ENCODE results near the gene TNFRSF25. TPM values are rescaled to one million over a fixed set of nuclear protein-coding genes. Genes with fewer than 3 reads are reported as not detected.

The TNFRSF25 gene
- polyA plus RNA-seq, 1 donor from 2014 or later: 52.2 TPM

DNA sequence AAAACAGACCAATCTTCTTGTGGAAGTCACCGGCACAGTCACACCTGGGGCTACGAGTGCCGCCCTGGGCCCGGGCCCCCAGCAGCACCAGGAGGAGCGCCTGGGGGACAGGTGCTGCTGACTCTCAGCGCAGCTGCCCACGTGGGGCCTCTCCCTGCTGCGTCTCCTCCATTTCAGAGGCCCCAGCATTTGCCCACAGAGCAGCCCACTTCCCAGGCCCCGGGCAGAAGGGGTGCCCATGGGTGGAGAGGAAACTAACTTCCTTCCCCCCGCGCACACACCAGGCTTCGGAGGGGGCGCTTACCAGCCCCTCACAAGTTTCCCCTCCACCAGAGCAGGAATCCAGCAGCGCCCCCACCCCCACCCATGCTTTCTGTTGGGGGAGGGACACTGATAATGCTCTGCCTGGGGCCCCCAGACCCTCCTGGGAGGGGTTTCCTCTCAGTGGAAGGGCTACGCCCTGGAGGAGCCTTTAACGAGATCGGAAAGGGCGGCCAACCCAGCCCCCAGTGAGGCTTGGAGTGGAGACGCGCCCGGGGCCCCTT is 440 bp downstream of the TNFRSF25 start:
- Histone ChIP-seq H3K9me2 (ENCODE audit: insufficient read depth, low read length) (no peaks in the 10 kb centered on the region), H3K9ac (ENCODE audit: low read length) (no peak overlapping the region), H3K27ac (ENCODE audit: low read length) (no peak overlapping the region), H3K79me2 (replicated peaks; ENCODE audit: insufficient read depth, low read length) (no peaks in the 10 kb centered on the region), H3K27me3 (ENCODE audit: insufficient read depth, low read depth, low read length) (no peaks in the 10 kb centered on the region), H3F3A (ENCODE audit: insufficient read depth, low read length, poor library complexity, severe bottlenecking) (no peaks in the 10 kb centered on the region), H4K20me1 (ENCODE audit: insufficient read depth) (no peaks in the 10 kb centered on the region), H2AFZ (ENCODE audit: low read depth, low read length) (no peak overlapping the region), H3K4me3 (ENCODE audit: low read length) (no peak overlapping the region), H3K36me3 (ENCODE audit: insufficient read depth, low read length) (no peaks in the 10 kb centered on the region), H3K4me2 (ENCODE audit: low read length) (no peak overlapping the region), H3K9me3 (ENCODE audit: low read length) (no peaks in the 10 kb centered on the region)
- TF ChIP-seq RAD21 (conservative IDR thresholded peaks at IDR 0.05): no peak
- TF ChIP-seq, protein P1, sequence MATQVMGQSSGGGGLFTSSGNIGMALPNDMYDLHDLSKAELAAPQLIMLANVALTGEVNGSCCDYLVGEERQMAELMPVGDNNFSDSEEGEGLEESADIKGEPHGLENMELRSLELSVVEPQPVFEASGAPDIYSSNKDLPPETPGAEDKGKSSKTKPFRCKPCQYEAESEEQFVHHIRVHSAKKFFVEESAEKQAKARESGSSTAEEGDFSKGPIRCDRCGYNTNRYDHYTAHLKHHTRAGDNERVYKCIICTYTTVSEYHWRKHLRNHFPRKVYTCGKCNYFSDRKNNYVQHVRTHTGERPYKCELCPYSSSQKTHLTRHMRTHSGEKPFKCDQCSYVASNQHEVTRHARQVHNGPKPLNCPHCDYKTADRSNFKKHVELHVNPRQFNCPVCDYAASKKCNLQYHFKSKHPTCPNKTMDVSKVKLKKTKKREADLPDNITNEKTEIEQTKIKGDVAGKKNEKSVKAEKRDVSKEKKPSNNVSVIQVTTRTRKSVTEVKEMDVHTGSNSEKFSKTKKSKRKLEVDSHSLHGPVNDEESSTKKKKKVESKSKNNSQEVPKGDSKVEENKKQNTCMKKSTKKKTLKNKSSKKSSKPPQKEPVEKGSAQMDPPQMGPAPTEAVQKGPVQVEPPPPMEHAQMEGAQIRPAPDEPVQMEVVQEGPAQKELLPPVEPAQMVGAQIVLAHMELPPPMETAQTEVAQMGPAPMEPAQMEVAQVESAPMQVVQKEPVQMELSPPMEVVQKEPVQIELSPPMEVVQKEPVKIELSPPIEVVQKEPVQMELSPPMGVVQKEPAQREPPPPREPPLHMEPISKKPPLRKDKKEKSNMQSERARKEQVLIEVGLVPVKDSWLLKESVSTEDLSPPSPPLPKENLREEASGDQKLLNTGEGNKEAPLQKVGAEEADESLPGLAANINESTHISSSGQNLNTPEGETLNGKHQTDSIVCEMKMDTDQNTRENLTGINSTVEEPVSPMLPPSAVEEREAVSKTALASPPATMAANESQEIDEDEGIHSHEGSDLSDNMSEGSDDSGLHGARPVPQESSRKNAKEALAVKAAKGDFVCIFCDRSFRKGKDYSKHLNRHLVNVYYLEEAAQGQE (IDR thresholded peaks at IDR 0.05; ENCODE audit: borderline replicate concordance): no peak
- TF ChIP-seq EP300 (conservative IDR thresholded peaks at IDR 0.05; ENCODE audit: poor library complexity, severe bottlenecking): no peak
- TF ChIP-seq, protein P2, sequence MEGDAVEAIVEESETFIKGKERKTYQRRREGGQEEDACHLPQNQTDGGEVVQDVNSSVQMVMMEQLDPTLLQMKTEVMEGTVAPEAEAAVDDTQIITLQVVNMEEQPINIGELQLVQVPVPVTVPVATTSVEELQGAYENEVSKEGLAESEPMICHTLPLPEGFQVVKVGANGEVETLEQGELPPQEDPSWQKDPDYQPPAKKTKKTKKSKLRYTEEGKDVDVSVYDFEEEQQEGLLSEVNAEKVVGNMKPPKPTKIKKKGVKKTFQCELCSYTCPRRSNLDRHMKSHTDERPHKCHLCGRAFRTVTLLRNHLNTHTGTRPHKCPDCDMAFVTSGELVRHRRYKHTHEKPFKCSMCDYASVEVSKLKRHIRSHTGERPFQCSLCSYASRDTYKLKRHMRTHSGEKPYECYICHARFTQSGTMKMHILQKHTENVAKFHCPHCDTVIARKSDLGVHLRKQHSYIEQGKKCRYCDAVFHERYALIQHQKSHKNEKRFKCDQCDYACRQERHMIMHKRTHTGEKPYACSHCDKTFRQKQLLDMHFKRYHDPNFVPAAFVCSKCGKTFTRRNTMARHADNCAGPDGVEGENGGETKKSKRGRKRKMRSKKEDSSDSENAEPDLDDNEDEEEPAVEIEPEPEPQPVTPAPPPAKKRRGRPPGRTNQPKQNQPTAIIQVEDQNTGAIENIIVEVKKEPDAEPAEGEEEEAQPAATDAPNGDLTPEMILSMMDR (IDR thresholded peaks at IDR 0.05; ENCODE audit: poor library complexity, severe bottlenecking): no peak

GRCh38 chr1:6464915-6465314 is 1.1 kb downstream of the TNFRSF25 start:
- TF ChIP-seq RAD21 (conservative IDR thresholded peaks at IDR 0.05) (no peak), EZH2 (IDR thresholded peaks at IDR 0.05; ENCODE audit: borderline replicate concordance, insufficient read depth, low read length, poor library complexity, severe bottlenecking) (no peak), TAF1 (IDR thresholded peaks at IDR 0.05; ENCODE audit: low read depth) (no peak), MXI1 (conservative IDR thresholded peaks at IDR 0.05; ENCODE audit: poor library complexity, severe bottlenecking) (no peak), SMC3 (conservative IDR thresholded peaks at IDR 0.05; ENCODE audit: poor library complexity) (no peak), EP300 (conservative IDR thresholded peaks at IDR 0.05; ENCODE audit: poor library complexity, severe bottlenecking) (no peak), POLR2AphosphoS5 (IDR thresholded peaks at IDR 0.05) (no peak)
- TF ChIP-seq, protein P2 (IDR thresholded peaks at IDR 0.05; ENCODE audit: poor library complexity, severe bottlenecking): no peak
- TF ChIP-seq, protein P1 (IDR thresholded peaks at IDR 0.05; ENCODE audit: borderline replicate concordance): no peak
- H3K9me3 ChIP-seq (ENCODE audit: low read length): no peaks in the 10 kb centered on the region
- H3F3A ChIP-seq (ENCODE audit: insufficient read depth, low read length, poor library complexity, severe bottlenecking): no peaks in the 10 kb centered on the region
- H3K27ac ChIP-seq (ENCODE audit: low read length): no peak overlapping the region
- no peak overlapping the region for H2AFZ ChIP-seq (ENCODE audit: low read depth, low read length)
- no peaks in the 10 kb centered on the region for H4K20me1 ChIP-seq (ENCODE audit: insufficient read depth)
- H3K36me3 ChIP-seq (ENCODE audit: insufficient read depth, low read length): no peaks in the 10 kb centered on the region
- no peaks in the 10 kb centered on the region for H3K9me2 ChIP-seq (ENCODE audit: insufficient read depth, low read length)
- H3K4me2 ChIP-seq (ENCODE audit: low read length): no peak overlapping the region
- no peak overlapping the region for H3K9ac ChIP-seq (ENCODE audit: low read length)
- no peak overlapping the region for H3K4me3 ChIP-seq (ENCODE audit: low read length)
- H3K27me3 ChIP-seq (ENCODE audit: insufficient read depth, low read depth, low read length): no peaks in the 10 kb centered on the region
- H3K79me2 ChIP-seq (replicated peaks; ENCODE audit: insufficient read depth, low read length): no peaks in the 10 kb centered on the region
